OCI-LY7 (cell line): Measurements from ENCODE around the gene DLGAP1.

Source experiments
- CTCF ChIP-seq: fragments of 200-600 bp; sonication (generic); conservative IDR thresholded peaks from 2 replicates; pipeline ENCODE4 v1.5.1; 2014; ENCODE audit warnings: mild to moderate bottlenecking, antibody characterized with exemption, low read length, moderate library complexity, mixed read lengths
- EZH2phosphoT487 ChIP-seq: fragments of 200-600 bp; sonication (generic); IDR thresholded peaks from 2 replicates; pipeline ENCODE4 v1.6.1; 2018; ENCODE audit warnings: low read depth, borderline replicate concordance, mild to moderate bottlenecking, mixed run types, antibody characterized with exemption, low read length, moderate library complexity, mixed read lengths

- no peak for TF ChIP-seq CTCF
- no peak for TF ChIP-seq EZH2phosphoT487
Measured at GRCh38 chr18:3658529-3658928, 796.6 kb downstream of the DLGAP1 start.
